Kidney glomerular epithelial cell (primary cell): ENCODE results near the gene TUBGCP2.

Source experiments
- DNase-seq: peaks from one replicate; lab custom pipeline; 2025; lab: John Stamatoyannopoulos, UW

TUBGCP2 gene

GRCh38 chr10:133306097-133306476, 2.6 kb downstream of the TUBGCP2 start:
- DNase-seq, result no peak

GRCh38 chr10:133303206-133303605, 5.5 kb downstream of the TUBGCP2 start:
- no peak for DNase-seq

GRCh38 chr10:133302230-133302629, 6.4 kb downstream of the TUBGCP2 start:
- no peak for DNase-seq

GRCh38 chr10:133299738-133300137, 8.9 kb downstream of the TUBGCP2 start:
- no peak for DNase-seq

- no peak for DNase-seq
These were observed 9.4 kb downstream of the TUBGCP2 start for GRCh38 chr10:133299224-133299623.

GRCh38 chr10:133298466-133298865, 10.2 kb downstream of the TUBGCP2 start:
- DNase-seq, result no peak

GRCh38 chr10:133297504-133297903, 11.2 kb downstream of the TUBGCP2 start:
- DNase-seq, result no peak

GRCh38 chr10:133295426-133296320, 13.0 kb downstream of the TUBGCP2 start:
- no peak for DNase-seq

GRCh38 chr10:133294189-133294588, 14.5 kb downstream of the TUBGCP2 start:
- DNase-seq, result no peak

- DNase-seq, result no peak
These were observed 14.9 kb downstream of the TUBGCP2 start for GRCh38 chr10:133293810-133294119.

GRCh38 chr10:133292919-133293809, 15.5 kb downstream of the TUBGCP2 start:
- no peak for DNase-seq

- DNase-seq, result no peak
These were observed 18.9 kb downstream of the TUBGCP2 start for GRCh38 chr10:133289761-133290160.

GRCh38 chr10:133287832-133288500, 20.7 kb downstream of the TUBGCP2 start:
- no peak for DNase-seq

- no peak for DNase-seq
These were observed 22.3 kb downstream of the TUBGCP2 start for GRCh38 chr10:133286366-133286765.

GRCh38 chr10:133285217-133285616, 23.5 kb downstream of the TUBGCP2 start:
- no peak for DNase-seq

- no peak for DNase-seq
These were observed 24.7 kb downstream of the TUBGCP2 start for GRCh38 chr10:133283931-133284330.

GRCh38 chr10:133282846-133283390, 25.8 kb downstream of the TUBGCP2 start:
- no peak for DNase-seq

- DNase-seq, result no peak
These were observed 26.9 kb downstream of the TUBGCP2 start for GRCh38 chr10:133281628-133282372.

GRCh38 chr10:133281084-133281483, 27.6 kb downstream of the TUBGCP2 start:
- no peak for DNase-seq

GRCh38 chr10:133280391-133281059, 28.1 kb downstream of the TUBGCP2 start:
- no peak for DNase-seq
